ENCODE results near the gene USP40.

USP40 gene, protein sequence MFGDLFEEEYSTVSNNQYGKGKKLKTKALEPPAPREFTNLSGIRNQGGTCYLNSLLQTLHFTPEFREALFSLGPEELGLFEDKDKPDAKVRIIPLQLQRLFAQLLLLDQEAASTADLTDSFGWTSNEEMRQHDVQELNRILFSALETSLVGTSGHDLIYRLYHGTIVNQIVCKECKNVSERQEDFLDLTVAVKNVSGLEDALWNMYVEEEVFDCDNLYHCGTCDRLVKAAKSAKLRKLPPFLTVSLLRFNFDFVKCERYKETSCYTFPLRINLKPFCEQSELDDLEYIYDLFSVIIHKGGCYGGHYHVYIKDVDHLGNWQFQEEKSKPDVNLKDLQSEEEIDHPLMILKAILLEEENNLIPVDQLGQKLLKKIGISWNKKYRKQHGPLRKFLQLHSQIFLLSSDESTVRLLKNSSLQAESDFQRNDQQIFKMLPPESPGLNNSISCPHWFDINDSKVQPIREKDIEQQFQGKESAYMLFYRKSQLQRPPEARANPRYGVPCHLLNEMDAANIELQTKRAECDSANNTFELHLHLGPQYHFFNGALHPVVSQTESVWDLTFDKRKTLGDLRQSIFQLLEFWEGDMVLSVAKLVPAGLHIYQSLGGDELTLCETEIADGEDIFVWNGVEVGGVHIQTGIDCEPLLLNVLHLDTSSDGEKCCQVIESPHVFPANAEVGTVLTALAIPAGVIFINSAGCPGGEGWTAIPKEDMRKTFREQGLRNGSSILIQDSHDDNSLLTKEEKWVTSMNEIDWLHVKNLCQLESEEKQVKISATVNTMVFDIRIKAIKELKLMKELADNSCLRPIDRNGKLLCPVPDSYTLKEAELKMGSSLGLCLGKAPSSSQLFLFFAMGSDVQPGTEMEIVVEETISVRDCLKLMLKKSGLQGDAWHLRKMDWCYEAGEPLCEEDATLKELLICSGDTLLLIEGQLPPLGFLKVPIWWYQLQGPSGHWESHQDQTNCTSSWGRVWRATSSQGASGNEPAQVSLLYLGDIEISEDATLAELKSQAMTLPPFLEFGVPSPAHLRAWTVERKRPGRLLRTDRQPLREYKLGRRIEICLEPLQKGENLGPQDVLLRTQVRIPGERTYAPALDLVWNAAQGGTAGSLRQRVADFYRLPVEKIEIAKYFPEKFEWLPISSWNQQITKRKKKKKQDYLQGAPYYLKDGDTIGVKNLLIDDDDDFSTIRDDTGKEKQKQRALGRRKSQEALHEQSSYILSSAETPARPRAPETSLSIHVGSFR

DNA sequence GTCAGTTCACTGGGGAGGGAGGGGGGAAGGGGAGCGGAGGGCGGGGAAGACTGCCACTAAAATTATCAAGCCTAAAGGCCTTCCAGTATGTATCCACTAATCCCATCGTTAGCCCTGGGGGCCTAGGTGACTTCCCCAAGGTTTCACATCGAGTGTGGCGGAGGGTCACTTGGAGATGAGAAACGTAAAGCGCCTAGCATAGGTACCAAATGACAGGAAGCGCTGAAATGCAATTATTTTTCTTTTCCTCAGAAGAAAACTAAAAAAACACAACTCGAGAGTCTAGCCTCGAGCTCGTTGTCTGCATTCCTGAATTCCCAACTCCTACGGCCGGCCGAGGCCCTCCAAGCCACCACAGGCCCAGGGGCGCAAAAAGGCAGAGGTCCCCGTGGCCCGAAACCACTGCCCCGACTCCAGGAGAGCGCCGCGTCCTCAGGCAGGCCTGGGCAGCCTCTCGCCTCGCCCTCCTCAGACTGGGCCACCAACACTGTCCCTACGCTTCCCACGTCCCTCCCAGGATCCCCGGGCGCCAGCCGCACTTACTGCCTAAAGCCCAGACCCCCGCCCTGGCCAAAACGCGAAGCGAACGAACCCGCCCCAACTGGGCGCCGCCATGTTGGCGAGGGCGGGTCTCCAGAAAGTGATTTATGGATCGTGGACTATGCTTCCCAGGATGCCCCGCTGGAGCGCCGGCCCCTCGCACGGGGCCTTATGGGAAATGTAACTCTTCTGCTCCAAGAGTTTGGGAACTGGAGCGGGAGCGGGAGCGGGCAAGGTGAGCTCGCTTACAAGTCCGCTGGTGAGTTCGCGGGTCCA is at the start of gene USP40:
Gene USP40, minus strand, starts transcription at position 642 of the 816 bp plus-strand sequence. CDS start 1,228 bp downstream, outside the sequence.
- TF ChIP-seq, protein P1, sequence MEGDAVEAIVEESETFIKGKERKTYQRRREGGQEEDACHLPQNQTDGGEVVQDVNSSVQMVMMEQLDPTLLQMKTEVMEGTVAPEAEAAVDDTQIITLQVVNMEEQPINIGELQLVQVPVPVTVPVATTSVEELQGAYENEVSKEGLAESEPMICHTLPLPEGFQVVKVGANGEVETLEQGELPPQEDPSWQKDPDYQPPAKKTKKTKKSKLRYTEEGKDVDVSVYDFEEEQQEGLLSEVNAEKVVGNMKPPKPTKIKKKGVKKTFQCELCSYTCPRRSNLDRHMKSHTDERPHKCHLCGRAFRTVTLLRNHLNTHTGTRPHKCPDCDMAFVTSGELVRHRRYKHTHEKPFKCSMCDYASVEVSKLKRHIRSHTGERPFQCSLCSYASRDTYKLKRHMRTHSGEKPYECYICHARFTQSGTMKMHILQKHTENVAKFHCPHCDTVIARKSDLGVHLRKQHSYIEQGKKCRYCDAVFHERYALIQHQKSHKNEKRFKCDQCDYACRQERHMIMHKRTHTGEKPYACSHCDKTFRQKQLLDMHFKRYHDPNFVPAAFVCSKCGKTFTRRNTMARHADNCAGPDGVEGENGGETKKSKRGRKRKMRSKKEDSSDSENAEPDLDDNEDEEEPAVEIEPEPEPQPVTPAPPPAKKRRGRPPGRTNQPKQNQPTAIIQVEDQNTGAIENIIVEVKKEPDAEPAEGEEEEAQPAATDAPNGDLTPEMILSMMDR (IDR thresholded peaks at IDR 0.05; ENCODE audit: insufficient read depth, low read depth, low read length, missing control alignments): no peak
- DNase-seq (ENCODE audit: low read depth): peak; percentile 71
- H3K4me3 ChIP-seq (ENCODE audit: low read depth, low read length): peak within 1 kb of the TSS; percentile 88

DNA sequence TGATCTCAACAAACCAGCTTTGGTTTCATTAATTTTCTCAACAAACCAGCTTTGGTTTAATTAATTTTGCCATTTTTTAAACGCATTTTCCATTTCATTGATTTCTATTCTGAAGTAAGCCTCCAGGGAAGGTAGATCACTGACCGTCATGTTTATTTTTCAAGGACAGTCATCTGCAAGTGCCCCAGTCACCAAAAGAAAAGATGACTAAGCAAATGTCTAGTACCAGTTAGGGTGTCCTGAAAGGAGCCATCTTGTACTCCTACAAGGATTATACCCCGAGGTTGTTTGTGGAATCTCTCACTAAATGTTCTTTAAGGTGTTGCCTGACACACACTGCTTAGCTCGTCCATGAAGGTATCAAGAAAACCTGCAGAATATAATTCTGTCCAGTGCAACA is 44.7 kb upstream of the USP40 start:
- TF ChIP-seq, protein P1 (IDR thresholded peaks at IDR 0.05; ENCODE audit: insufficient read depth, low read depth, low read length, missing control alignments): no peak
- no peak overlapping the region for H3K4me3 ChIP-seq (ENCODE audit: low read depth, low read length)
- DNase-seq (ENCODE audit: low read depth): no peak

DNA sequence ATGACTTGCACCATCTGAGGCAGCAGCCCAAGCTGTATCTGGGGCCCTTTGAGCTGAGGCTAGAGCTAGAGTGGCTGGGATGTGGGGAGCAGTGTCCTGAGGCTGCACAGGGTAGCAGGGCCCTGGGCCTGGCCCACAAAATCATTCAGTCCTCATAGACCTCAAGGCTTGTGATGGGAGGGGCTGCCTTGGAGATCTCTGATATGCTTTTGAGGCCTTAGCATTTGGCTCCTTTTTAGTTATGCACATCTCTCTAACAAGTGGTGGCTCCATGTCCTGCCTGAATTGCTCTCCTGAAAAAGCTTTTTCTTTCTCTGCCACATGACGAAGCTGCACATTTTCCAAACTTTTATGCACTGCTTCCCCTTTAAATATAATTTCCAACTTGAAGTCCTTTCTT is 39.1 kb upstream of the USP40 start:
- H3K4me3 ChIP-seq (ENCODE audit: low read depth, low read length): no peak overlapping the region
- DNase-seq (ENCODE audit: low read depth): no peak
- TF ChIP-seq, protein P1 (IDR thresholded peaks at IDR 0.05; ENCODE audit: insufficient read depth, low read depth, low read length, missing control alignments): no peak

DNA sequence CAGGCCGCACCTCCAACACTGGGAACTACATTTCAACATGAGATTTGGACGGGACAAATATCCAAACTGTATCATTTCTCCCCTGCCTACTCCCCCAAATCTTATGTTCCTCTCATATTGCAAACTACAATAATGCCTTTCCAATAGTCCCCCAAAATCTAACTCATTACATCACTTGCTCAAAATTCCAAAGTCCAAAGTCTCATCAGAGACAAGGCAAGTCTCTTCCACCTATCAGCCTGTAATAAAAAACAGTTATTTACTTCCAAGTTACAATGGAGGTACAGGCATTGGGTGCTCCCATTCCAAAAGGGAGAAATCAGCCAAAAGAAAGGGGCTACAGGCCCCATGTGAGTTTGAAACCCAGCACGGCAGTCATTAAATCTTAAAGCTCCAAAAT is 38.2 kb upstream of the USP40 start:
- TF ChIP-seq, protein P1 (IDR thresholded peaks at IDR 0.05; ENCODE audit: insufficient read depth, low read depth, low read length, missing control alignments): no peak
- H3K4me3 ChIP-seq (ENCODE audit: low read depth, low read length): no peak overlapping the region
- no peak for DNase-seq (ENCODE audit: low read depth)

DNA sequence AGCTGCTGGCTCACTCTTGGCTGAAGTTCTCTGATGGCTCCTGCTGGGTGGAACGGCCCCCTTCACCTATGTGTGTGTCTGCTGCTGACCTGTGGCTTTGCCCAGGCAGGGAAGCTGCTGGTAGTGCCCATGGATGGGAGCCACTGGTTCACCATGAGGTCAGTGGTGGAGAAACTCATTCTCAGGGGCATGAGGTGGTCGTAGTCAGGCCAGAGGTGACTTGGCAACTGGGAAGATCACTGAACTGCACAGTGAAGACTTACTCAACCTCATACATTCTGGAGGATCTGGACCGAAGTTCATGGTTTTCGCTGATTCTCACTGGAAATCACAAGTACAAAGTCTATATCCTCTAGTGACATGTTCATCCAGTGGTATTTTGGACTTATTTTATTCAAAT is 36.9 kb upstream of the USP40 start:
- H3K4me3 ChIP-seq (ENCODE audit: low read depth, low read length): no peak overlapping the region
- DNase-seq (ENCODE audit: low read depth): no peak
- TF ChIP-seq, protein P1 (IDR thresholded peaks at IDR 0.05; ENCODE audit: insufficient read depth, low read depth, low read length, missing control alignments): no peak

DNA sequence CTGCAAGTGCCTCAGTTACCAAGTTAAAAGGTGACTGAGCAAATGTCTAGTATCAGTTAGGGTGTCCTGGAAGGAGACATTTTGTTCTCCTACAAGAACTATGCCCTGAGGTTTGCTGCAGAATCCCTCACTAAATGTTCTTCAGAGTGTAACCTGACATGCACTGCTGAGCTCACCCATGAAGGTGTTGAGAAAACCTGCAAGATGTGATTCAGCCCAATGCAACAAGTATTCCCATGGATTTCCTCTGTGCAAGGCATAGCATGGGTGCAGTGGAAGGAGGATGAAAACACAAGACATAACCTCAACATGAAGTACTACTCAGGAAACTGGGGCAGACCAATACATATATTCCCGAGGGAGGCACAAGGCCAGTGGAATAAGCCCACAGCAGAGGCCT is 35.5 kb upstream of the USP40 start:
- no peak for DNase-seq (ENCODE audit: low read depth)
- no peak overlapping the region for H3K4me3 ChIP-seq (ENCODE audit: low read depth, low read length)
- TF ChIP-seq, protein P1 (IDR thresholded peaks at IDR 0.05; ENCODE audit: insufficient read depth, low read depth, low read length, missing control alignments): no peak
